Umbilical cord (tissue), 2 donors: ENCODE results near the gene SPRED2. TPM values are rescaled to one million over a fixed set of nuclear protein-coding genes. Genes with fewer than 3 reads are reported as not detected.

Experiments
- DNase-seq: peaks from one replicate; pipeline ENCODE4 v3.0.0-alpha.2; 2015; ENCODE audit warnings: low spot score
- total RNA-seq: library from RNA; depleted of rRNA; stranded (reverse); fragments of >200 nt; gene quantifications from one replicate; pipeline ENCODE4 v1.2.3, GENCODE V29; 2014; ENCODE audit warnings: low replicate concordance; ENCODE audit not compliant: insufficient read depth

Gene SPRED2
- total RNA-seq, 1 donor from 2014 or later, result 4.8 TPM

DNA sequence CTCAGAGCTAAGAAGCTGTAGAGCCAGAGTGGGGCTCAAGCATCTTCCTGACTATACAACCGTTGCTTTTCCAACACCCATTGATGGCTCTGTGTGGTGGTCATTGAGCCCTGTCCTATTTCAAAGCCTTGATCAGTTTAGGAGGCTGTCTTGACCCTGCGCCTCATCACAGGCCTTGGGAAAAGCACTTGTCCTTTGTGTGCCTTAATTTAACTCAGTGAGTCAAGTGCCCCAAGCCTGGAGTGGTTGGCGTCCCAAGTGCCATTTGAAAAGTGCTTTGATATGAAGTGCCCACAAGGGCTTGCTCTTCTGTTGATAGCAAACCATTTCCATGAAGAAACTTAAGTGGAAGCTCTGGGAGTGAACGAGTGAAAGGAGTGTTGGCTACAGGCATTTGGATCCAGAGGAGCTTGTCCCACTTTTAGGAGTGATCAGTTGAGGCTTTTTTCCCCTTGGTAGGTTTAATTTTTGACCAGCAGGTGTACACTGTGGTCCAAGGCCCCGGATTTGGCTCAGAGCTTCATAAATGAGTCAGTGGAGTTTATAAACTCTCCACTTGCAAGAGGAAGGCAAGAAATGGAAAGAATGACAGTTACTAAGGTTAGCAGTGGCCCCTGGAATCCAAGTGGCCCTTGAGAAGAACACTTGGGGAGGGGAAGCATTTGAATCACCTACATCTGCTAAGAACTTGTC is 154.5 kb downstream of the SPRED2 start:
- DNase-seq, result no peak

DNA sequence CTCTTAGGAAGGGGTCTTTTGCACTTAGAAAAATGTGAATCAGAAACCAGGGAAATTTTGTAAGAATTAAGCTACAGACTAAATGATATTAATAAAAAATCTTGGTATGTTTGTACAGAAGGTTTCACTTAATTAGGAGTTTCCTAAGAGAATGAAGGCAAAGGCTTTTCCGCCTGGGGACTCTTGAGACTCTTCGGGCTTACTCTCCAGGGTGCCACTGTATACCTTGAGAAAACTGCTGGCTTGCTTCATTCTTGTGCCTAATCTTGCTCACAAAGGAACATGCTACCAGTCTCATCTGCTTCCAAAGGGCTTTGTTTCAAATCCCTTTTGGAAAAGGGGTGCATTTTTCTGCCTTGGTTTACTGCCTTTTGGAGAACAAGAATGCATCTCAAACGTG is 155.3 kb downstream of the SPRED2 start:
- no peak for DNase-seq

DNA sequence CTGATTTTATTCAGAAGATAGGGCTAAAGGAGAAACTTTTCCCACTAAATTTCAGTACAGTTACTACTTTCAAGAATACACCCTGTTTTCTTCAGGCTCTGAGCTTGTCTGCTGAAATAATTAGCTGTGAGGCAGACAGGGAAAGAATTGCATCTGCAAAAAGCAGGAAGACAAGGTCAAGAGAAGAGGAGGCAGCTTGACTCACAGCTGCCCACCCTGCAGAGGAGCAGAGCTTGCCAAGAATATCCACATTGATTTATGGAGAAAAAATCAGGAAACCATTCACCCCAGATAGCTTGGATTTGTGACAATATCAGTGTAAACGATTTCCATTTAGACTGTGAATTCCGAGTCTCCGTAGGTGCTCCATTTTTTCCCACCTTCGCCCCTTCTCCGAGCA is 155.8 kb downstream of the SPRED2 start:
- DNase-seq, result no peak

DNA sequence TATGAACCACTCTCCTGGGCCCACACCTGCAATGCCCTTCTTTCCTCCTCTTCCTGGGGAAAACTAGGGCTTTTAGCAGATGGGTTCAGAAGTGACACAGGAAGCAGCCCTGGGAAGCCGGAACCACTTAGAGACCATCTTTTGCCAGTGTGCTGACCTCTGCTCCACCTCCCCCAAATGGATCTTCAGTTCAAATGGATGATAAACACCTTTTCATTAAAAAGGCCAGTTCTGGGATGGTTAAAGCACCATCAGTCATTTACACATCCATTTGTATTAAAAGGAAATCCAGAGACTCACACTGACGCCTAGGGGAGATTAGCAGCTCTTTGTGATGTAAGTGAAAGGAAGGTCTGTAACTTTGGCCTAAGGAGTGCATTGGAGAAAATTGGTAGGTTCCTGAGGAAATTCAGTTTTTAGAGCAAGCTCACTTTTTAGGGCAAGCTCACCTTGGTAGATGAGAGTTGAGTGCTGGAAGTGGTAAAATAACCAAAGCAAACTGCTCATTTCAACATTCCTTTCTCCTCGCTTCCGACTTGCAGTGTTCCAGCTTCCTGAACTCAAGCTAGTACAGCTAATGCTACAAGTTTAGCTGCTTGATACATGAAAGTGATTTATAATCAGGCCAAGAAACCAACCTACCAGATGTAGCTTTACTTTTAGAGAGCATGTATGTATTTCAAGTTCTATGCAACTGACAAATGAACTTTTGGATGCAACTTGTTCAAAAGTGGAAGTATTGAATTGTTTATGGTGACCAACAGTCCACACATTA is 157.1 kb downstream of the SPRED2 start:
- DNase-seq, result peak; percentile 53

DNA sequence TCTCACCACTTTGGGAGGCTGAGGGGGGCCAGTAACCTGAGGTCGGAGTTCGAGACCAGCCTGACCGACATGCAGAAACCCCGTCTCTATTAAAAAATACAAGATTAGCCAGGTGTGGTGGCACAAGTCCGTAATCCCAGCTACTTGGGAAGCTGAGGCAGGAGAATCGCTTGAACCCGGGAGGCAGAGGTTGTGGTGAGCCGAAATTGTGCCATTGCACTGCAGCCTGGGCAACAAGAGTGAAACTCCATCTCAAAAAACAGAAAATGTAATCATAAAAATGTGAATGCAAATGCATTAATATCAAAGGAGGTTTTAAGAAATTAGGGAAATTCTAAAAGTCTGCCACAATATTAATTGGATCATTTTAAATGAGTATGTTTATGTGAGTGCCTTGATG is 159.1 kb downstream of the SPRED2 start:
- DNase-seq, result no peak

DNA sequence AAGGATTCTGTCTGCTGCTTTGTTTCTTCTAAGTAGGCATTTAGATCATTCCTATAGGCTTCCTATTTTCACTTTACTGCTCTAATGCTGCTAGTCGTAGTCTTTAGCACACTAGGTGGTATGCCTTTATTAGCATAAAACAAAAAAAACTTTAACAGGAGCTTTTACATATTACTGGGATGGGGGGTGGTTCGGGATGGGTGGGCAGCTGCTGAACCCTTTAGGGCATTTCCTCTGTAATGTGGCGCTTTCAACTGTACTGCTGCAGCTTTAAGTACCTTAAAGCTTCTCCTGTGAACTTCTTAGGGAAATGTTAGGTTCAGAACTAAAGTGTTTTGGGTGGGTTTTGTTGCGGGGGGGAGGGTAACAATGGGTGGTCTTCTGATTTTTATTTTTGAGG is 163.4 kb downstream of the SPRED2 start:
- DNase-seq, result no peak

DNA sequence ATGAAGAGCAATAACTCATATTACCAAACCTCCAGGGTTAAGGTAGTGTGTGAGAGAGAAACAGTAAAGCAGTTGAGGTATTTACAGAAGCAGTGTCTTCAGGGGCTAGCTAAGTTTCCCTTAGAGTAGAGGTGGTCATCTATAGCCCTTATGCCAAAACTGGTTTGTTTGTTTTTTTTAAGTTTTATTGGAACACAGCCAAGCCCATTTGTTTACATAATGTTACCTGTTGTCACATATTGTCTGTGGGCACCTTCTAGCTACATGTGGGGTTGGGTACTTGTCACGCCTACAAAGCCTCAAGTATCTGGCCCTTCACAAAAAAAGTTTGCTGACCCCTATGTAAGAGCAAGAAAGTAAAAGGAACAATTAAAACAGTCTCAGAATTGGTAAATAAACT is 165.4 kb downstream of the SPRED2 start:
- DNase-seq, result no peak

DNA sequence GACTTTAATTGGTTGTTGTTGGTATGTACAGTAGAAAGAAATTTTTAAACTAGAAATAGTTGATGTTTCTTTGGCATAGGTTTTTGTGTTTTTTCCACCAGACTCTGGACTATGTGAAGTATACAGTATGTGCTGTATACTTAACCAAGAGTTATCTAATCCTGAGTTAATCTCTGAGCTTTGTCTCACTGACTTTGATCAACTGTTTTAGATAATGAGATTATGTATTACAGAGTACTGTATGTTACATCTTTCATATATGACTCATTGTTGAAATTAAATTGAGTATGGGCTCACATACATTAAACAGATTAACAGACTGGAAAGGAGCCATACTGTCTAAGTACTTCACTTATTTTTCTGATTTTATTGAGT is 166.7 kb downstream of the SPRED2 start:
- no peak for DNase-seq

DNA sequence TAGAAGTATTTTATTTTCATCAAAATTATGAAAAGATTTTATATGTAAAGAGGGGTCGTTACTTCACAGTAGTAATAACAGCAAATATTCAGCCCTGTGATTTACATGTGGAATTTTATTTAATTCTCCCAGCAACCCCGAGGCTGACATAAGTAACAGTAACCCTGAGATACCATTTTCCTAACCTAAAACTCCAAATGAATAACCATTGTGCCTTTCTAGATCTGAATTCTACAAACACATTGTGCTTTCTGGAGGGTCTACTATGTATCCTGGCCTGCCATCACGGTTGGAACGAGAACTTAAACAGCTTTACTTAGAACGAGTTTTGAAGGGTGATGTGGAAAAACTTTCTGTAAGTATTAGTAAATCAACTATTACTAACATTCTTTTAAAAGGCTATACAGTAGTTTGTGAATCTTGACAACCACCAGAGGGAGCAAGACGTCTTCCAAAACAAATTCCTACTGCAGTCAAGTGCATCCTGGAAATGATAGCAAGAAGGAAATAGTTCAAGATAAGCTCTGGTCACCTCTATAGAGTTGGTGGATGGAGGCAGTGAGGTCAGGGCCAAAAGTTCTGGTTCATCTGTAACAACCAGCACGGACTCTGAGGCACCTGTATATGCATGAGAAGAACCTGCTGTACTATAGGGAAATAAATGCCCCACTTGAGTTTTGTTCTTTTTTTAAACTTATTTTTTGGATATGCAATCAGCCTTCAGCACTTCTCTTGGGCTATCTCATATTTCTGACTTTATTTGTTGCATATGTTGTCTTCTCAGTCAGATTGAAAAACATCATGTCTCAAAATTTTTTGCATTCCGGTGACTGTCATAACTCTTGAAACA is 167.4 kb downstream of the SPRED2 start:
- peak; percentile 77 for DNase-seq

DNA sequence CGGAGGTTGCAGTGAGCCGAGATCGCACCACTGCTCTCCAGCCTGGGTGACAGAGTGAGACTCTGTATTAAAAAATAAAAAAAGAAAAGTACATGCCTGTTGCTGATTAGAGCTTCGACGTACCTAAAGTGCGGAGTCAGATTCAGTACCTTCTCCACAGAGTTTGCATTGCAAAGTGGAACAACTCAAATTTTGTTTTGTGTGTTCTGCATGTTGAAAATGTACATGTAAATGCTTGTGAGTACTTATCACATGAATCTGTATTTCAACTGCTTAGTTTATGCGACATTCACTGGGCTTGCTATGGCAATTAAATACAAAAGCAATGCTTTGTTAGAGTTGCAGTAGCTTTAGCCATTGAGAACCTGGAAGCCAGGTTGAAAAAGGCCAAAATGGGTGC is 168.4 kb downstream of the SPRED2 start:
- no peak for DNase-seq

DNA sequence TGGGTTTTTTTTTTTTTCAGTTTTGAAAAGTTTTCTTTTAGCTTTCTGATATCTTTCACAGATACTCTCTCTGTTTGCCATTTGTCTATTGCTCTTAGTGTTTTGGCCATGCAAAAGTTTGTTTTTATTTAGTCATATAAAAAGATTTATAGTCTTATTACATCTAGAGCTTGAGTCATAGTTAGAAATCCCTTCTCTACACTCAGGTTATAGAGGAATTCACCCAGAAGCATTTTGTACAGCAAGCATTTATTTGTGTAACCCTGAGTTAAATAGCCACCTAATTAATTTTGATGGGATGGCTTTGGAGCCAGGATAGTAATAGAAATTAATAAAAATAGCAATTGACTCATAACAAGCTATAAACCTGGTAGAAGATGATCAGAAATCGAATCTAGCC is 169.1 kb downstream of the SPRED2 start:
- DNase-seq, result no peak

DNA sequence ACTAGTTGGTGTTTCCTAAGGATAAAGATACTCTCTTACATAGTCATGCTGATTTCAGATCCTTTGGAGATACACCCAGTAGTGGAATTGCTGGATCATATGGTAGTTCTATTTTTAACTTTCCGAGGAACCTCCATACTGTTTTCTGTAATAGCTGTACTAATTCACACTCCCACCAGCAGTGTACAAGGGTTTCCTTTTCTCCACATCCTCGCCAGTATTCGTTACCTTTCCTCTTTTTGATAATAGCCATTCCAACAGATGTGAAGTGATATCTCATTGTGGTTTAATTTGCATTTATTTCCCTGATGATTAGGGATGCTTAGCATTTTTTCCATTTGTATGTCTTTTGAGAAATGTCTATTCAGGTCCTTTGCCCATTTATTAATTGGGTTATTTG is 170.7 kb downstream of the SPRED2 start:
- DNase-seq, result no peak

Other genes starting within 250 kb of the SPRED2 start
- gene ACTR2, start 204.8 kb downstream of the SPRED2 start, total RNA-seq, result 71.3 TPM